GM10248 (cell line): ENCODE results near the gene IGF1.

Experiments
- CTCF ChIA-PET: fragments of 300-600 bp; sonication (Branson Sonifier 250); formaldehyde crosslinking; extraction: SDS; loops from one replicate; lab custom pipeline; 2021; ENCODE audit warnings: antibody characterized with exemption; lab: Yijun Ruan, JAX
- POLR2A ChIA-PET: fragments of 350-650 bp; sonication (Branson Sonifier 250); formaldehyde crosslinking; extraction: SDS; loops from one replicate; lab custom pipeline; 2020; ENCODE audit warnings: antibody characterized with exemption; lab: Yijun Ruan, JAX
- DNase-seq: peaks from one replicate; pipeline ENCODE4 v3.0.0; 2012; ENCODE audit errors: extremely low spot score
- TF ChIP-seq, protein P1 (sequence below): IDR thresholded peaks from 2 replicates; pipeline ENCODE4 v1.5.1; 2012; ENCODE audit warnings: mild to moderate bottlenecking, low read depth; ENCODE audit errors: extremely low read depth, missing control alignments, control extremely low read depth

The IGF1 gene

DNA sequence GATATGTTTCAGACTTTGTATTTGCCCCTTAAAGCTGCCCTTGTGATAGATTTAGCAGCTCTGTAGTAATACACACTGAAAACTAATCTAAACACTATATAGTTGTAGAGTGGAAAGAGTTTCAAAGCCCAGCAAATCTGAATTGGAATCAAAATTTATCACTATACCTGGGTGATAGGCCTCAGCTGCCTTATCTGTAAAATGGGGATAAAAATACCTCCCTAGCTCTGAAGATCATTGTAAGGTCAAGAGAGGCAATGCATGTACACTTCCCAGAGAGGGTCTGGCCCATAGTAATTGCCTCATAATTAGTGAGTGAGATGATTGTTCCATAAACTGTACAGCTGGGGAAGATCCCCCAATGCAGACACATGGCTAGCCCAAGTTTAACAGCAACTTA lies 103.6 kb downstream of the IGF1 start:
- no peak for DNase-seq
- CTCF ChIA-PET = interaction anchor here (1.1 to 1.3 kb wide), 2 partner anchors 9 to 10 kb away, joined by 3 read pairs; no protein-coding TSS in a partner anchor
- POLR2A ChIA-PET = no interaction called here
- TF ChIP-seq, protein P1, sequence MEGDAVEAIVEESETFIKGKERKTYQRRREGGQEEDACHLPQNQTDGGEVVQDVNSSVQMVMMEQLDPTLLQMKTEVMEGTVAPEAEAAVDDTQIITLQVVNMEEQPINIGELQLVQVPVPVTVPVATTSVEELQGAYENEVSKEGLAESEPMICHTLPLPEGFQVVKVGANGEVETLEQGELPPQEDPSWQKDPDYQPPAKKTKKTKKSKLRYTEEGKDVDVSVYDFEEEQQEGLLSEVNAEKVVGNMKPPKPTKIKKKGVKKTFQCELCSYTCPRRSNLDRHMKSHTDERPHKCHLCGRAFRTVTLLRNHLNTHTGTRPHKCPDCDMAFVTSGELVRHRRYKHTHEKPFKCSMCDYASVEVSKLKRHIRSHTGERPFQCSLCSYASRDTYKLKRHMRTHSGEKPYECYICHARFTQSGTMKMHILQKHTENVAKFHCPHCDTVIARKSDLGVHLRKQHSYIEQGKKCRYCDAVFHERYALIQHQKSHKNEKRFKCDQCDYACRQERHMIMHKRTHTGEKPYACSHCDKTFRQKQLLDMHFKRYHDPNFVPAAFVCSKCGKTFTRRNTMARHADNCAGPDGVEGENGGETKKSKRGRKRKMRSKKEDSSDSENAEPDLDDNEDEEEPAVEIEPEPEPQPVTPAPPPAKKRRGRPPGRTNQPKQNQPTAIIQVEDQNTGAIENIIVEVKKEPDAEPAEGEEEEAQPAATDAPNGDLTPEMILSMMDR = no peak

DNA sequence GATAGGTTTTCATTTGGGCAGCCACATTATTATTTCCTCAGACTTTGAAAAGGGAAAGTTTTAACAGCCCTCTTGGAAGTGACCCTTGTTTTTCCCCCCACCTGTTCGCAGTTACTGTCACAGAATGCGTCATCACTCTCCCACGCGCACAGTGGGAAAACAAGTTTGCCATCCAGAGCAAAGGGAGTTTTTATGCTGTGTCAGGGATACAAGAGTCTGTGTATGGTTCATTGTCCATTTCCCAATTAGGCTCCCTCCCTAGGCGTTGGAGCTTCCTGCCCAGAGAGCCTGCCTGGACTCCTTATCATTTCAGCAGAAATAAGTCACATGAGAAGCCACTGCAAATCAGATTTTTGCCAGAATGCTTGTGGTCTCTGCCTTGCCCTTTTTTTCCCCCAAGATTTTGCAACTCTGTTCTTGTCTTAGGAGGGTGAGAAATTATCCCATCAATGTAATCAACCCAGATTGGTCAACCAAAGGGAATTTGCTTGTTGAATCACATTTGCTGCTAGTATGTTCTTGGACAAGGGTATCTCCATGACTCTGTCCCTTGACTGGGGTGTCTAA lies 104.1 kb downstream of the IGF1 start:
- TF ChIP-seq, protein P1 = no peak
- no peak for DNase-seq
- POLR2A ChIA-PET = no interaction called here
- CTCF ChIA-PET = interaction anchor here (1.1 to 1.3 kb wide), 2 partner anchors 8 to 10 kb away, joined by 3 read pairs; no protein-coding TSS in a partner anchor

DNA sequence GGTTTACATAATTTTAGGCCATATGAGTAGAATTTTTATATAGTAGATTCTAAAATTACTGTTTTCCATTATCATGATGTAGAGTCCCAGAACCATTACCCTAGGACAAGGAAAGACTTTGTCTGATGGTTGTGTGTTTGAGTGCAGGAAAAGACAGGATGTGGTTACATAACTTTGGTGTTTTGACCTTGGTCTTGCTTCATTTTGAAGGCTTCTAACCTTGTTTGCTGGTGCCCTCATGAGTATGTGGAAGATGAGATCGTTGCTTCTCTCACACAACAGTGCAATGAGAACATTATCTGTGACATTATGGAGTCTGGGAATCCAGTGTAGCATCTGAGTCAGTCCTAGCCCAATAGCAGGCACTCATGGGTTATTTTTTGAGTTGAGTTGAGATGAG lies 106.2 kb downstream of the IGF1 start:
- no peak for DNase-seq
- TF ChIP-seq, protein P1 = no peak
- ChIA-PET POLR2A (no interaction called here), CTCF (no interaction called here)

DNA sequence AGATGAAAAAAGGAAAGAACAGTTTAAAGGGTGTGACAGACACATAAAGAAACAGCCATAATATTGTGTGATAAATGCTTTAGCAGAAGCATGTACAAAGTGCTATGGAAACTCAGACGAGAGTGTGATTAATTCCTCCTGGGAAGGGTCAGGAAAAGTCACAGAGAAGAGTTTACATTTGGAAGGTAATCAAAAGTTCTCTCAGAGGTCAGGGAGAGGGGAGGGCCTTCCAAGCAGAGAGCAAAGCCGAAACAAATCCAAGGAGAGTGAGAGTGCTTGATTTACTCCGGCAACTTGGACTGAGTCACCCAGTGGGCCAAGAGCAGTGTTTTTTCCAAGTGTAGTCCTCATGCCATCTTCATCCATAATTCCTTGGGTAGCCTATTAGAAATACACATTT lies 108.3 kb downstream of the IGF1 start:
- CTCF ChIA-PET = no interaction called here
- DNase-seq = no peak
- POLR2A ChIA-PET = no interaction called here
- TF ChIP-seq, protein P1 = no peak

DNA sequence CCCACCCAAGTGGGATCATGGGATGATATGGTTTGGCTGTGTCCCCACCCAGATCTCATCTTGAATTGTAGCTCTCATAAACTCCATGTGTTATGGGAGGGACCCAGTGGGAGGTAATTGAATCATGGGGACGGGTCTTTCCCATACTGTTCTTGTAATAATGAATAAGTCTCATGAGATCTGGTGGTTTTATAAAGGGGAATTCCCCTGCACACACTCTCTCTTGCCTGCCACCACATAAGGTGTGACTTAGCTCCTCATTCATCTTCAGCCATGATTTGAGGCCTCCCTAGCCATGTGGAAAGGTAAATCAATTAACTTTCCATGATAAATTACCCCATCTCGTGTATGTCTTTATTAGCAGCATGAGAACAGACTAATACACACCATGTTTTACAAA lies 109.2 kb downstream of the IGF1 start:
- CTCF ChIA-PET = no interaction called here
- POLR2A ChIA-PET = no interaction called here
- no peak for DNase-seq
- TF ChIP-seq, protein P1 = no peak

DNA sequence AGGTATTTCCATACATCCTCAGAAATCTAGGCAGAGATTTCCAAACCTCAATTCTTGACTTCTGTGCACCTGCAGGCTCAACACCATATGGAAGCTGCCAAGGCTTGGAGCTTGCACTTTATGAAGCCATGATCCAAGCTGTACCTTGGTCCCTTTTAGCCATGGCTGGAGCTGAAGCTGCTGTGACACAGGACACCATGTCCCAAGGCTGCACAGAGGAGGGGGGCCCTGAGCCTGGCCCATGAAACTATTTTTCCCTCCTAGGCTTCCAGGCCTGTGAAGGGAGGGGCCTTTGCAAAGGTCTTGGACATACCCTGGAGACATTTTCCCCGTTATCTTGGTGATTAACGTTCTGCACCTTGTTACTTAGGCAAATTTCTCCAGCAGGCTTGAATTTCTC lies 110.5 kb downstream of the IGF1 start:
- DNase-seq = no peak
- CTCF ChIA-PET = no interaction called here
- POLR2A ChIA-PET = no interaction called here
- TF ChIP-seq, protein P1 = no peak

DNA sequence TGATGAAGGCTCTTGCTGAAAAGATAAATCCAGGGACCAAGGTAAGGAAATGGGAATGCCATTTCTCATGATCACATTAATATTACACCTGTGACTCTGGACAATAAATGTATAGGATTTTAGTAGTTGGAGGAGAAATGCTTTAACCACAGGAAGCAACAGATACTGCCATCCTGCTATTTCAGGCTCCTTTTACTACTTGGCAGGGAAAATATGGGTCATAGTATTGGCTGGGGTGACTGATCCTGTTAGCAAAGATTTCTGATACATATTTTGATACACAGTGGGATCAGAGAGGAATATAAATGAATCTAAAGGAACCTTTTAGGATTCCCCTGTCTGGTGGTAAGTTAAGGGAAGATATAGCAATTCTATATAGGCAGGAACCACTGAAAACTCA lies 115.0 kb downstream of the IGF1 start:
- TF ChIP-seq, protein P1 = no peak
- POLR2A ChIA-PET = no interaction called here
- DNase-seq = no peak
- CTCF ChIA-PET = no interaction called here
